B cell (primary cell): ENCODE data around the gene DUSP7.

Experiments
- EZH2 ChIP-seq: IDR thresholded peaks from 2 replicates; pipeline ENCODE4 v1.6.1; 2012; ENCODE audit warnings: borderline replicate concordance, low read depth, mild to moderate bottlenecking, moderate library complexity, low read length; ENCODE audit not compliant: insufficient read depth, poor library complexity, severe bottlenecking
- TF ChIP-seq, protein P1 (sequence below): fragments of 200-600 bp; IDR thresholded peaks from one replicate; pipeline ENCODE4 v1.8.0; 2022; ENCODE audit warnings: antibody characterized with exemption, mild to moderate bottlenecking

- TF ChIP-seq, protein P1, sequence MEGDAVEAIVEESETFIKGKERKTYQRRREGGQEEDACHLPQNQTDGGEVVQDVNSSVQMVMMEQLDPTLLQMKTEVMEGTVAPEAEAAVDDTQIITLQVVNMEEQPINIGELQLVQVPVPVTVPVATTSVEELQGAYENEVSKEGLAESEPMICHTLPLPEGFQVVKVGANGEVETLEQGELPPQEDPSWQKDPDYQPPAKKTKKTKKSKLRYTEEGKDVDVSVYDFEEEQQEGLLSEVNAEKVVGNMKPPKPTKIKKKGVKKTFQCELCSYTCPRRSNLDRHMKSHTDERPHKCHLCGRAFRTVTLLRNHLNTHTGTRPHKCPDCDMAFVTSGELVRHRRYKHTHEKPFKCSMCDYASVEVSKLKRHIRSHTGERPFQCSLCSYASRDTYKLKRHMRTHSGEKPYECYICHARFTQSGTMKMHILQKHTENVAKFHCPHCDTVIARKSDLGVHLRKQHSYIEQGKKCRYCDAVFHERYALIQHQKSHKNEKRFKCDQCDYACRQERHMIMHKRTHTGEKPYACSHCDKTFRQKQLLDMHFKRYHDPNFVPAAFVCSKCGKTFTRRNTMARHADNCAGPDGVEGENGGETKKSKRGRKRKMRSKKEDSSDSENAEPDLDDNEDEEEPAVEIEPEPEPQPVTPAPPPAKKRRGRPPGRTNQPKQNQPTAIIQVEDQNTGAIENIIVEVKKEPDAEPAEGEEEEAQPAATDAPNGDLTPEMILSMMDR: no peak
- no peak for TF ChIP-seq EZH2
Measured at GRCh38 chr3:52036829-52037228, 19.5 kb downstream of the DUSP7 start.
